ENCODE data around the gene FAM193B.
"Not testable (repeated sequence)": the region's sequence is repeated elsewhere in the genome, so short reads cannot be mapped to it uniquely, and the experiment has no call there.

The FAM193B gene

GRCh38 chr5:177497292-177498012 lies 56.9 kb downstream of the FAM193B start, which contains the start of gene PDLIM7:
Gene PDLIM7 (minus strand): TSS chr5:177497604. CDS start chr5:177496512, 1,092 bp downstream.
- DNase-seq: peak; percentile 92

- peak; percentile 90 for DNase-seq
Measured at GRCh38 chr5:177496727-177497291, 57.6 kb downstream of the FAM193B start.

GRCh38 chr5:177496070-177496726 lies 58.2 kb downstream of the FAM193B start:
- DNase-seq: peak; percentile 52

DNA sequence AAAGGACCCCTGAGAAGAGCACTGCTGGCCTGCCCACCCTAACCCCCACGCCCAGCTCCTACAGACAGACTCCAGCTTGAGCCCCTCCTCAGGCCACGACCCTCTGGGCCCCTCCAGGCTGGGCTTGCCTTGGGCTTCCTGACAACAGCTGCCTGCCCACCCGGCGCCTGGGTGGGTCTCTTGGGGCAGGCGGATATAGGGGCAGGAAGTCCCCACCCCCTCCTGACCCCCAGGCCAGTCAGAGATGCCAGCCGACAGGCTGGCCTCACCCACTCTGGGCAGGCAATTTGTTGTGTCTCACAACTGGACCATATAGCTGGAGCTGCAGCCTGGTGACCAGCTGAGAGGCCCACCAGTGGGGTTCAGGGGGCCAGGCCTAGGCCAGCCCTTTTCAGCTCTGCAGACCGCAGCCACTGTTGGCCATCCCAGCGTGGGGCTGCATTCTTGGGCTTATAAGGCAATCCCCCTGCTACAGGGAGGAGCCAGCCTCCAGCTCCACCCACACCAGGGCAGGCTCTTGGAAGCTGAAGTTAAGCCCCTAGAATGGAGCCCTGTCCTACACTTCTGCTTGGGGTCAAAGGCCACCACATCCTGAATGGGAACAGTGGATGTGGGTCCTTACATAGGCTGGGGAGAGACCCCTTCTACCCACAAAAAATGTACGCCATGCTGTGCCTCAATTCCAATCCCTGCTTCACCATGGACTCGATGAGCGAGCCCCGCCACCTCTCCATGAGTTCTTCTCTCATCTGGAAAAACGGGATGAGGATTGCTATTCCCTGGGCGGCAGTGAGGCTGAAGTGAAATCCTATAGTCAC lies 58.9 kb downstream of the FAM193B start:
- peak; percentile 74 for DNase-seq

- peak; percentile 82 for DNase-seq
Measured at GRCh38 chr5:177494346-177495195, 59.8 kb downstream of the FAM193B start.

DNA sequence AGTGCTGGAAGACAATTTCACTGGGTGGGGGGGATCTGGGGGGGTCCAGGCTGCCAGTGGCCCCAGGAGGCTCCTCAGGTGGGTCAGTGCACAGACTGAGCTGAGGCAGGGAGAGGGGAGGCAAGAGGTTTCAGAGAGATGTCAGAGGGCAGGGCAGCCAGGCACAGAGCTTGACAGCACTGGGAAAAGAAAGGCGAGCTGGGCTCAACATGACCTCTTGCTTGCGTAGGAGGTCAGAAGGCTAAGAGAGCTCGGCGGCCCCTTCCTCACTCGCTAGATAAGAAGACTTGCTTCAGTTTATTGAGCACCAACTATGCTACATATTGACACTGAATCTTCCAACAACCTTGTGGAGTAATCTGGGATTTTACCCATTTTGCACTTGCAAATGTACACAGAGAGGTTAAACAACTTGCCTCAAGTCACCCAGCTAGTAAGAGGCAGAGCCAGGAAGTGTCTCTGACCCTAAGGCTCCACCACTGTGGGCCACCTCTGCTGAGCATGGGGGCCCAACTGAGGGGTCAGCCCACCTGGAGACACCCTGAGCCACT lies 60.5 kb downstream of the FAM193B start:
- DNase-seq: no peak

- DNase-seq: no peak
Measured at GRCh38 chr5:177492841-177493240, 61.5 kb downstream of the FAM193B start.

- no peak for DNase-seq
Measured at GRCh38 chr5:177491983-177492746, 62.2 kb downstream of the FAM193B start.

DNA sequence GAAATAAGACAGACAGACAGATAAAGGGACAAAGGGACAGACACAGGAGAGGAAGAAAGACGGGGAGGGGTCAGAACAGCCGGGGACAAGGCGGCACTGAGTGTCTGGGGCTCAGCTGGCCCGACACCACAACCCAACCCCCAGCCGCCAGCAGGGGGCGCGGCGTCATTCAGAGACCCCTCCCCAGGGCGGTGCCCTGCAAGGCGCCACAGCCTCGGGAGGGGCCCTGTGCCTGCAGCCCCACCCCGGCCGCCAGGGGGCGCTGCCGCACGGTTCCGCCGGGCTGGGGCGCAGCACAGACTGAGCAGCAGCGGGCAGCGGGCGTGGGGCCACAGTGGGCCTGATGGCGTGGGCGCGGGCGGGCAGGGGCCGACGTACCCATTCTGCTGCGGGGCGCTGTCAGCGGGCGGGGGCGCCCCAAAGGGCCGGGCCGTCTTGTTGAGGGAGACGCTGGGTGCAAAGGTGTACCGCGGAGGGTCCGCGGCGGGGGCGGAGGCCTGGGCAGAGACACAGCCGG lies 62.9 kb downstream of the FAM193B start:
- DNase-seq: no peak

- no peak for DNase-seq
Measured at GRCh38 chr5:177490992-177491391, 63.4 kb downstream of the FAM193B start.

DNA sequence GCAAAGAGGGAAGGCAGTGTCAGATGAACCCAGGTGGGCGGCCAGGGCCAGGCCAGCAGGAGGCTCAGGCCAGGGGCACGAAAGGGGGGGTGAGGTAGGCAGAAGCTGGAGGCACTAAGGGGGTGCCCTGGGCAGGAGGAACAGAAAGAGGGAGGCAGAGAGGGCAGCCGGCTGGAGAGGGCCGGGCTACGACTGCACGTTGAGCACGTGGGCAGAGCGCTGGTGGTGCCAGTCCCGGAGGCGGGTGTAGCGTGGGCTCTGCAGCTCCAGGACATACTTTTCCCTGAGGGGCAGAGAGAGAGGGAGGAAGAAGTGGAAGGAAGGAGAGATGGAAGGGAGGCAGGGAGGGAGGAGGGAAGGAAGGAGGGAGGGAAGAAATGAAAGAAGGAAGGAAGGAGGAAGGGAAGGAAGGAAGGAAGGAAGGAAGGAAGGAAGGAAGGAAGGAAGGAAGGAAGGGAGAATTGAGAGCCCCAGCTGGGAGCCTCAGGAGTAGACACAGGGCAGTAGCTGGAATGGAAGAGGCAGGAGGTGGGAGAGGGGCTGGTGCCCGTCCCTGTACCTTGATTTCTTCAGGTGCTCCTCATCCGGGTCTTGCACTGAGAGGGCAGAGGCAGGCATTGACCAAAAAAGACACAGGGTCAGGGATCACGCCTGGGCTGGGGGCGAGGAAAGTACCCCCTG lies 63.9 kb downstream of the FAM193B start:
- DNase-seq: no peak

DNA sequence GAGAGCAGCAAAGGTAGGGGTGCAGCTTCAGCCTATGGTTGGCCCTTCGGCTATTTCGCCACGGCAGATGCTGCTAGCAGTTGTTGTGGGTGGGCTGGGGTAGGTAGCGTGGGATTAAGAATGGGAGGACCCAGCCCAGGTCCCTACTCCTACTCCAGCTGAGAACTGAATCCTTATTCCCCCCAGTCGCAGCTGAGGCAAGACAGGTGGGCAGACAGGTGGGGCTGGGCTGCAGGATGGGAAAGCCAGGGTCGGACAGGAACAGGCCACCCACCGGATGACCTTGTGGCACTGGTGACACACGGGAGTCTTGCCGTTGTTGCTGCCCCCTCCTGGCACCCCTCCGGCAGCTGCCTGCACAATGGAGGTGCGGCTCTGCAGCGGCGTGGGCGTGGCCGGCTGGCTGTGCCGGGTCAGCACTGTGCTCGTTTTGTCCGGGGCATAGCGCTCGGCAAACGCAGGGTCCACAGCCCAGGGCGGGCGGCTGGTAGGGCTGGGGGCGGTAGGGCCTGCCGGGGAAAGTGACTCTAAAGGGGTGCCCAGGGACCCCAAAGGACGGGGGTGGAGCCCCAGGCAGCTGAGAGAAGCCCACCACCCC lies 65.1 kb downstream of the FAM193B start:
- no peak for DNase-seq

- DNase-seq: no peak
Measured at GRCh38 chr5:177487975-177488374, 66.4 kb downstream of the FAM193B start.

GRCh38 chr5:177487144-177487543 lies 67.2 kb downstream of the FAM193B start:
- DNase-seq: no peak

DNA sequence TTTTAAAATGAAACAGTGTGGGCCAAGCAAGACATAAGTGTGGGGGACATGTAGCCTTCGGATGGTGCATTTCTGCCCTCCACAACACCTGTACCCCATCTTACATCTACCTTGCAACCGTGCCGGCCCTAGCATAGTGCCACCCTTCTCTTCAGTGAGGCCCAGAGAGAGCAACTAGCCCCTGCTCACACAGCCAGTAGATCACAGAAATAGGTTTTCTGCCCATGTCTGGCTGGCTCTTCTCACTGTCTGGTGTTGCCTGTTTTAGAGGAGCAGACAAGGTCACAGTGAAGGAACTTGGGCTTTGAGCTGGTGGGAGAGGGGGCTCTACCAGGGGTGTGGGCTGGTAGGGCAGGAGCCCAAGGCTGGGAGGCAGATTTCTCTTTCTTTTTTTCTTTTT lies 68.1 kb downstream of the FAM193B start:
- no peak for DNase-seq

GRCh38 chr5:177485753-177486152 lies 68.6 kb downstream of the FAM193B start:
- DNase-seq: not testable (repeated sequence)

- no peak for DNase-seq
Measured at GRCh38 chr5:177484902-177485549, 69.3 kb downstream of the FAM193B start.

DNA sequence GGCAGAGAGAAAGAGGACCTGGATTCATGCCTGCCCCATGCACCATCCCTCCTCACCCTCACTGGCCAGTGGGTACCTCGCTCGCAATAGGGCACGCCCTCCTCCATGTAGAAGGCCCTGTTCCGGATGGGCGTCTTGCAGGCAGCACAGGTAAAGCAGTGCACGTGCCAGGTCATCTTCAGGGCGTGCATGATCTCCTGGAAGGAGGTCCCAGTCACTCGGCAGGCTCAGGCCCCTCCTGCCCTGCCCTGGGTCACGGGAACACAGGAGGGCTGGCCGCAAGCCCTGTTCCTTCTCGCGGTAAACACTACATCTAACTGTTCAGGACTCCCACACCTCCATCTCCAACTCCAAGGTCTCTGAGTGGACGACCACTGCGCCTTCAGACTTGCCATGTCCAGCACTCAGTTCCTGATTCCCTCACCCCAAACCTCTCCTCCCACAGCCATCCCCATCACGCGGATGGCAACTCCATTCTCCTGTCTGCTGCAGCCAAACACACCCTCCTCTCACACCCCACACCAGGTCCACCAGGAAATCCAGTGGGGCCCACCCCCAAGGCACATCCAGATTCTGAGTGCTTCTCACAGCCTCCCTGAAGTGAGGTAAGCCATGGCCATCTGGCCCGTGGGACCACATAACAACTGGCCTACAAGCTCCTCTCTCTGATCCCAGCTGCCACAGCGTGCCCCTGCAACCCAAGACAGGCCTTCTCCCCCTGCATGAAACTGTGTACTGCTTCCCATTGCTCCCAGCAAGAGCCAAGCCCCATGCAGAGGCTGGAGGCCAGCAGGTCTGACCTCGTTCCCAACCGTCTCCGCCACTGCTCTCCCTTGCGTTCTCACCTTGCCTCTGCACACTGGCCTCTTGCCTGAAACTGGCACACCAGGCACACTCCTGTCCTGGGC lies 70.1 kb downstream of the FAM193B start:
- DNase-seq: no peak
